SK-N-SH treated with all-trans-retinoic acid at 6 μM for 48 hours (cell line): ENCODE data around the gene TXN.

Experiments used
- ATAC-seq: fragments of 200-7000 bp; cut with Tn5 transposase; 3 replicates; pipeline ENCODE4 v1.9.1; 2020; ENCODE audit warnings: mild to moderate bottlenecking, moderate library complexity
- ARNTL ChIP-seq: fragments of 450-650 bp; formaldehyde crosslinking; IDR thresholded peaks from 2 replicates; pipeline ENCODE4 v1.5.0; 2020; ENCODE audit warnings: low read depth, mild to moderate bottlenecking, moderate library complexity, borderline replicate concordance
- BACH2 ChIP-seq: fragments of 250-450 bp; sonication (Bioruptor Pico); IDR thresholded peaks from 2 replicates; pipeline ENCODE4 v1.9.0; 2021; ENCODE audit warnings: mild to moderate bottlenecking, borderline replicate concordance
- CSDC2 ChIP-seq: fragments of 250-450 bp; sonication (Bioruptor Pico); IDR thresholded peaks from 2 replicates; pipeline ENCODE4 v1.5.0; 2020; ENCODE audit warnings: mild to moderate bottlenecking, moderate library complexity
- ESRRG ChIP-seq: fragments of 250-450 bp; sonication (Bioruptor Pico); IDR thresholded peaks from 2 replicates; pipeline ENCODE4 v1.6.1; 2021; ENCODE audit warnings: mild to moderate bottlenecking
- GLIS3 ChIP-seq: fragments of 250-450 bp; sonication (Bioruptor Pico); IDR thresholded peaks from 2 replicates; pipeline ENCODE4 v1.5.0; 2020; ENCODE audit warnings: mild to moderate bottlenecking, moderate library complexity
- ISL1 ChIP-seq: fragments of 250-450 bp; sonication (Bioruptor Pico); IDR thresholded peaks from 2 replicates; pipeline ENCODE4 v2.1.2; 2022; ENCODE audit warnings: mild to moderate bottlenecking, moderate library complexity
- OSR1 ChIP-seq: fragments of 250-450 bp; sonication (Bioruptor Pico); IDR thresholded peaks from 2 replicates; pipeline ENCODE4 v1.8.0; 2022; ENCODE audit warnings: moderate library complexity, mild to moderate bottlenecking, inconsistent platforms
- RARB ChIP-seq: fragments of 250-450 bp; sonication (Bioruptor Pico); IDR thresholded peaks from 2 replicates; pipeline ENCODE4 v1.8.0; 2021; ENCODE audit warnings: mild to moderate bottlenecking, moderate library complexity
- SNAI2 ChIP-seq: fragments of 250-450 bp; sonication (Bioruptor Pico); IDR thresholded peaks from 2 replicates; pipeline ENCODE4 v1.5.0; 2020; ENCODE audit warnings: mild to moderate bottlenecking, moderate library complexity
- TOX ChIP-seq: fragments of 250-450 bp; sonication (Bioruptor Pico); IDR thresholded peaks from 2 replicates; pipeline ENCODE4 v1.8.0; 2021; ENCODE audit warnings: mild to moderate bottlenecking, moderate library complexity, borderline replicate concordance
- ZC3H10 ChIP-seq: fragments of 250-450 bp; sonication (Bioruptor Pico); IDR thresholded peaks from 2 replicates; pipeline ENCODE4 v1.5.1; 2021; ENCODE audit warnings: mild to moderate bottlenecking, moderate library complexity
- ZNF70 ChIP-seq: fragments of 450-650 bp; formaldehyde crosslinking; IDR thresholded peaks from 2 replicates; pipeline ENCODE4 v1.5.0; 2020; ENCODE audit warnings: mild to moderate bottlenecking, moderate library complexity
- ZNF8 ChIP-seq: fragments of 450-650 bp; formaldehyde crosslinking; IDR thresholded peaks from 2 replicates; pipeline ENCODE4 v1.5.0; 2020; ENCODE audit warnings: mild to moderate bottlenecking, moderate library complexity
- TF ChIP-seq, protein P1 (sequence below): fragments of 250-450 bp; sonication (Bioruptor Pico); IDR thresholded peaks from 2 replicates; pipeline ENCODE4 v1.5.1; 2020; ENCODE audit warnings: low read depth, mild to moderate bottlenecking, moderate library complexity
- TF ChIP-seq, protein P2 (sequence below): fragments of 250-450 bp; sonication (Bioruptor Pico); IDR thresholded peaks from 2 replicates; pipeline ENCODE4 v1.5.0; 2020; ENCODE audit warnings: mild to moderate bottlenecking, moderate library complexity
- TF ChIP-seq, protein P3 (sequence below): fragments of 250-450 bp; sonication (Bioruptor Pico); IDR thresholded peaks from 2 replicates; pipeline ENCODE4 v1.5.1; 2021; ENCODE audit warnings: mild to moderate bottlenecking, moderate library complexity
- TF ChIP-seq, protein P4 (sequence below): fragments of 250-450 bp; sonication (Bioruptor Pico); IDR thresholded peaks from 2 replicates; pipeline ENCODE4 v1.8.0; 2021; ENCODE audit warnings: low read depth, mild to moderate bottlenecking, moderate library complexity, borderline replicate concordance

Gene TXN

DNA sequence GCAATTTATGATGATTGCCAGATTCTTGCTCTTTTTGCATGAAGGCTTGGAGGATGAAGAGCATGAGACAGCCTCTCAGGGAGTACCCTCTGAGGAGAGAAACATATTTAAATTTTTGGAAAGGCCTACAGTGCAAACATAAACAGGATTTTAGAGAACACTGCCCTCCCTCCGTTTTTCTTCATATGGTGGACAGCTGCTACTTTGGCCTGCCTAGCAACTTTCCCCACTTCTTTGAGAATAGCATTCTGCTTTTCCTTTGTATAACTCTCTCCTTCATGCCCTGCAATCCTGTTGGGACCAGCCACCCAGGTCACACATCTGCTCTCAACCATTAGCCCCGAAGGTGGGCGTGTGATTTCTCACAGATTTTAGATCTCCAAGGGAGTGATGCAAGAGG, 20.5 kb upstream of the TXN start:
- ATAC-seq = no peak
- TF ChIP-seq ARNTL (CRISPR knock-in tag) (no peak), BACH2 (no peak), ZNF70 (CRISPR knock-in tag) (no peak)
- TF ChIP-seq, protein P1, sequence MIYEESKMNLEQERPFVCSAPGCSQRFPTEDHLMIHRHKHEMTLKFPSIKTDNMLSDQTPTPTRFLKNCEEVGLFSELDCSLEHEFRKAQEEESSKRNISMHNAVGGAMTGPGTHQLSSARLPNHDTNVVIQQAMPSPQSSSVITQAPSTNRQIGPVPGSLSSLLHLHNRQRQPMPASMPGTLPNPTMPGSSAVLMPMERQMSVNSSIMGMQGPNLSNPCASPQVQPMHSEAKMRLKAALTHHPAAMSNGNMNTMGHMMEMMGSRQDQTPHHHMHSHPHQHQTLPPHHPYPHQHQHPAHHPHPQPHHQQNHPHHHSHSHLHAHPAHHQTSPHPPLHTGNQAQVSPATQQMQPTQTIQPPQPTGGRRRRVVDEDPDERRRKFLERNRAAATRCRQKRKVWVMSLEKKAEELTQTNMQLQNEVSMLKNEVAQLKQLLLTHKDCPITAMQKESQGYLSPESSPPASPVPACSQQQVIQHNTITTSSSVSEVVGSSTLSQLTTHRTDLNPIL (CRISPR knock-in tag) = no peak

DNA sequence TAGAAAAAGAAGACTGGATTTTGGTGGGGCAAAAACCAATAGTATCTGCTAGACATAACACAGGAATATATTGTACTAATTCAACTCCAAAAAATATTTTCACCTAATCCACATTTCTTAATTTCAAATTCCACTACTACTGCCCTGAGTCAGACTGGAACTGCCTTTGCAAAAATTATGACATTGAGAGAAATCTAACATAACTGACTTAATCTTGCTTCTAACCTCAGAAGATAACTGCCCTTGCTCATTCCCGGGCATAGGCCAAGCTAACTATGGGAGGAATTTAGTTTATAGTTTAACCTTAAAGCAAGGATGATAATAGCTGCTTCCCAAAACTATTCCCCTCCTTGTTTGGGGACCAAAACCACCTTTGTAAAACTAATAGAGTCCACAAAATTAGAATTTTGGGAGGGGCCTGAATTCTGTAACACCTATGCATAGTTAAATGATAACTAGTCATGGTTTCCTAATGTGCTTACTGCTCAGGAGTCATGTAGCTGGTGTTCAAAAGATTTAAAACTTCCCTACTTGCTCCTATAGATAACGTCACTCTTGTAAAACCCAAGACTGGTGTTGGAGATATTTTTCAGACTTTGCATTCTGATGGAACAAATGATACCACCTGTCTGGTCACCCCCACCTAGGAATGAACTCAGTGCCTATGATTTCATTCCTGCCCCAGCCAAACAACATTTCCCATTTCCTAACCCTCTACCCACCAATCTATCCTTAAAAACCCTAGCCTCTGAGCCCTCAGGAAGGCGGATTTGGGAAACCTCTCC, 14.1 kb upstream of the TXN start:
- no peak for ATAC-seq
- TF ChIP-seq ZNF8 = no peak
- TF ChIP-seq, protein P2, sequence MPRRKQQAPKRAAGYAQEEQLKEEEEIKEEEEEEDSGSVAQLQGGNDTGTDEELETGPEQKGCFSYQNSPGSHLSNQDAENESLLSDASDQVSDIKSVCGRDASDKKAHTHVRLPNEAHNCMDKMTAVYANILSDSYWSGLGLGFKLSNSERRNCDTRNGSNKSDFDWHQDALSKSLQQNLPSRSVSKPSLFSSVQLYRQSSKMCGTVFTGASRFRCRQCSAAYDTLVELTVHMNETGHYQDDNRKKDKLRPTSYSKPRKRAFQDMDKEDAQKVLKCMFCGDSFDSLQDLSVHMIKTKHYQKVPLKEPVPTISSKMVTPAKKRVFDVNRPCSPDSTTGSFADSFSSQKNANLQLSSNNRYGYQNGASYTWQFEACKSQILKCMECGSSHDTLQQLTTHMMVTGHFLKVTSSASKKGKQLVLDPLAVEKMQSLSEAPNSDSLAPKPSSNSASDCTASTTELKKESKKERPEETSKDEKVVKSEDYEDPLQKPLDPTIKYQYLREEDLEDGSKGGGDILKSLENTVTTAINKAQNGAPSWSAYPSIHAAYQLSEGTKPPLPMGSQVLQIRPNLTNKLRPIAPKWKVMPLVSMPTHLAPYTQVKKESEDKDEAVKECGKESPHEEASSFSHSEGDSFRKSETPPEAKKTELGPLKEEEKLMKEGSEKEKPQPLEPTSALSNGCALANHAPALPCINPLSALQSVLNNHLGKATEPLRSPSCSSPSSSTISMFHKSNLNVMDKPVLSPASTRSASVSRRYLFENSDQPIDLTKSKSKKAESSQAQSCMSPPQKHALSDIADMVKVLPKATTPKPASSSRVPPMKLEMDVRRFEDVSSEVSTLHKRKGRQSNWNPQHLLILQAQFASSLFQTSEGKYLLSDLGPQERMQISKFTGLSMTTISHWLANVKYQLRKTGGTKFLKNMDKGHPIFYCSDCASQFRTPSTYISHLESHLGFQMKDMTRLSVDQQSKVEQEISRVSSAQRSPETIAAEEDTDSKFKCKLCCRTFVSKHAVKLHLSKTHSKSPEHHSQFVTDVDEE (CRISPR knock-in tag) = no peak
- no peak for TF ChIP-seq TOX (CRISPR knock-in tag)
- TF ChIP-seq, protein P3, sequence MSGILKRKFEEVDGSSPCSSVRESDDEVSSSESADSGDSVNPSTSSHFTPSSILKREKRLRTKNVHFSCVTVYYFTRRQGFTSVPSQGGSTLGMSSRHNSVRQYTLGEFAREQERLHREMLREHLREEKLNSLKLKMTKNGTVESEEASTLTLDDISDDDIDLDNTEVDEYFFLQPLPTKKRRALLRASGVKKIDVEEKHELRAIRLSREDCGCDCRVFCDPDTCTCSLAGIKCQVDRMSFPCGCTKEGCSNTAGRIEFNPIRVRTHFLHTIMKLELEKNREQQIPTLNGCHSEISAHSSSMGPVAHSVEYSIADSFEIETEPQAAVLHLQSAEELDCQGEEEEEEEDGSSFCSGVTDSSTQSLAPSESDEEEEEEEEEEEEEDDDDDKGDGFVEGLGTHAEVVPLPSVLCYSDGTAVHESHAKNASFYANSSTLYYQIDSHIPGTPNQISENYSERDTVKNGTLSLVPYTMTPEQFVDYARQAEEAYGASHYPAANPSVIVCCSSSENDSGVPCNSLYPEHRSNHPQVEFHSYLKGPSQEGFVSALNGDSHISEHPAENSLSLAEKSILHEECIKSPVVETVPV (CRISPR knock-in tag) = no peak
- TF ChIP-seq GLIS3 (CRISPR knock-in tag) = no peak
- no peak for TF ChIP-seq ZNF70 (CRISPR knock-in tag)
- TF ChIP-seq ESRRG (CRISPR knock-in tag) = no peak
- TF ChIP-seq ISL1 (CRISPR knock-in tag) = no peak
- no peak for TF ChIP-seq SNAI2
- TF ChIP-seq BACH2 = no peak
- TF ChIP-seq, protein P1 (CRISPR knock-in tag) = no peak
- TF ChIP-seq CSDC2 (CRISPR knock-in tag) = no peak
- TF ChIP-seq, protein P4, sequence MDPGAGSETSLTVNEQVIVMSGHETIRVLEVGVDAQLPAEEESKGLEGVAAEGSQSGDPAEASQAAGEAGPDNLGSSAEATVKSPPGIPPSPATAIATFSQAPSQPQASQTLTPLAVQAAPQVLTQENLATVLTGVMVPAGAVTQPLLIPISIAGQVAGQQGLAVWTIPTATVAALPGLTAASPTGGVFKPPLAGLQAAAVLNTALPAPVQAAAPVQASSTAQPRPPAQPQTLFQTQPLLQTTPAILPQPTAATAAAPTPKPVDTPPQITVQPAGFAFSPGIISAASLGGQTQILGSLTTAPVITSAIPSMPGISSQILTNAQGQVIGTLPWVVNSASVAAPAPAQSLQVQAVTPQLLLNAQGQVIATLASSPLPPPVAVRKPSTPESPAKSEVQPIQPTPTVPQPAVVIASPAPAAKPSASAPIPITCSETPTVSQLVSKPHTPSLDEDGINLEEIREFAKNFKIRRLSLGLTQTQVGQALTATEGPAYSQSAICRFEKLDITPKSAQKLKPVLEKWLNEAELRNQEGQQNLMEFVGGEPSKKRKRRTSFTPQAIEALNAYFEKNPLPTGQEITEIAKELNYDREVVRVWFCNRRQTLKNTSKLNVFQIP = no peak
- TF ChIP-seq OSR1 = no peak

DNA sequence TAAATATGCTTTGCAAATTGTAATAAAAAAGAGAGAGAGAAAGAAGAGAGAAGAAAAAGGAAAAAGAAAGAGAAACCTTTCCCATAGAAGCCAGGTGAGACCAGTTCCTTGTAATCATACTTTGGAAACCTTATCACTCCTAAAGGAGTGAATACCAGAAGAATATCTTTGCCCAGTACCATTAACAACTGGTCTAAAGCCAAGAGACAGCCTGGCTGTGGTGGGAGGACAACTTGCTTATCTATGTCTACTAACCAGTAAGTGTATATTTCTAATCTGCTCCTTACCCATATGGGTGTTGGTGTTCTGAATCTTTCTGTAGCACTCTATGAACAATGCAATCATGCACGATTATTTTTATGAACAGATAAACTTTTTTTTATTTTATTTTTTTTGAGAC, 10.5 kb upstream of the TXN start:
- TF ChIP-seq, protein P2 (CRISPR knock-in tag) = no peak
- no peak for TF ChIP-seq OSR1
- no peak for TF ChIP-seq RARB (CRISPR knock-in tag)
- no peak for TF ChIP-seq ZC3H10 (CRISPR knock-in tag)
- no peak for ATAC-seq
